22Rv1 (cell line): Measurements from ENCODE around the gene BACH2.

ENCODE experiments used
- ZFX ChIP-seq: fragments of 450-650 bp; IDR thresholded peaks from 2 replicates; pipeline ENCODE4 v1.6.1; 2017; ENCODE audit warnings: antibody characterized with exemption, borderline replicate concordance
- TF ChIP-seq, protein P1 (sequence below): fragments of 450-650 bp; IDR thresholded peaks from 2 replicates; pipeline ENCODE4 v1.5.1; 2017; ENCODE audit warnings: mild to moderate bottlenecking

DNA sequence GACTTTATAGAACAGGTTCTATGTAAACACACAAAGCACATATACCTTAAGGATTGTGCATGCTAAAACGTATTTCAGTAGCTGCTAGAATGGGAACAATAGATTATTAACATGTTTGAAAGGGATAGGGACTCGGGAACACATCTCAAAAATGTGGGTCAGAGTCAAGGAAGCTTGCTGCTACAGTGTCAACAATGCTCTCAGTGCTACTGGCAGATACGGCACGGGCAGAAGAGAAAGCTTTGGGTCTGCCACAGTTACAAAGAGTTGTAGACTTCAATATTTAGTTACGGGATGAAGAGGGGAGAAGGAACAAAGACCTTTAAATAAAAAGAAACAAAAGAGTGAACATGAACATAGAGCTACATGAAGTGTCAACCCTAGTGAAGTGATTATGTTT lies 170.5 kb downstream of the BACH2 start:
- TF ChIP-seq, protein P1, sequence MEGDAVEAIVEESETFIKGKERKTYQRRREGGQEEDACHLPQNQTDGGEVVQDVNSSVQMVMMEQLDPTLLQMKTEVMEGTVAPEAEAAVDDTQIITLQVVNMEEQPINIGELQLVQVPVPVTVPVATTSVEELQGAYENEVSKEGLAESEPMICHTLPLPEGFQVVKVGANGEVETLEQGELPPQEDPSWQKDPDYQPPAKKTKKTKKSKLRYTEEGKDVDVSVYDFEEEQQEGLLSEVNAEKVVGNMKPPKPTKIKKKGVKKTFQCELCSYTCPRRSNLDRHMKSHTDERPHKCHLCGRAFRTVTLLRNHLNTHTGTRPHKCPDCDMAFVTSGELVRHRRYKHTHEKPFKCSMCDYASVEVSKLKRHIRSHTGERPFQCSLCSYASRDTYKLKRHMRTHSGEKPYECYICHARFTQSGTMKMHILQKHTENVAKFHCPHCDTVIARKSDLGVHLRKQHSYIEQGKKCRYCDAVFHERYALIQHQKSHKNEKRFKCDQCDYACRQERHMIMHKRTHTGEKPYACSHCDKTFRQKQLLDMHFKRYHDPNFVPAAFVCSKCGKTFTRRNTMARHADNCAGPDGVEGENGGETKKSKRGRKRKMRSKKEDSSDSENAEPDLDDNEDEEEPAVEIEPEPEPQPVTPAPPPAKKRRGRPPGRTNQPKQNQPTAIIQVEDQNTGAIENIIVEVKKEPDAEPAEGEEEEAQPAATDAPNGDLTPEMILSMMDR: no peak
- TF ChIP-seq ZFX: no peak
